ENCODE measurements around the gene COL26A1. TPM values are rescaled to one million over a fixed set of nuclear protein-coding genes. Genes with fewer than 3 reads are reported as not detected.

Gene COL26A1
- total RNA-seq, 2 experiments from 2014 or later: not detected

DNA sequence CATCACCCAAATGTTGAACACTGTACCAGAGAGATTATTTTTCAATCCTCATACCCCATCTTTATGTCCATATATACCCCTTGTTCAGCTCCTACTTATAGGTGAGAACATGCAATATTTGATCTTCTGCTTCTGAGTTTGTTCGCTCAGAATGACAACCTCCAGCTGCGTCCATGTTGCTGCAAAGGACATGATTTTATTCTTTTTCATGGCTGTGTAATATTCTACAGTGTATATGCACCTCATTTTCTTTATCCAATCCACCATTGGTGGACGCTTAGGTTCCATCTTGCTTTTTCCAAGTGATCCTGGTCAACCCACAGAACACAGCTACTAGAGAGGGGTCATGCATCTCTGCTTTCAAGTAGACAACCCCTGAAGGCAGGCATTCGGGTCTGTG is 166.9 kb downstream of the COL26A1 start:
- no peaks in the 10 kb centered on the region for H3K36me3 ChIP-seq (ENCODE audit: insufficient read depth, low read length)
- Mint-ChIP-seq H3K4me3 (no peak overlapping the region), H3K27ac (no peak overlapping the region), H3K27me3 (no peaks in the 10 kb centered on the region), H3K4me1 (ENCODE audit: low read depth) (no peaks in the 10 kb centered on the region), H3K36me3 (ENCODE audit: low read depth) (no peaks in the 10 kb centered on the region), H3K9me3 (no peaks in the 10 kb centered on the region)
- POLR2A ChIA-PET: no interaction called here
- no peaks in the 10 kb centered on the region for H3K4me1 ChIP-seq (ENCODE audit: insufficient read depth, low read length)
- TF ChIP-seq, protein P1, sequence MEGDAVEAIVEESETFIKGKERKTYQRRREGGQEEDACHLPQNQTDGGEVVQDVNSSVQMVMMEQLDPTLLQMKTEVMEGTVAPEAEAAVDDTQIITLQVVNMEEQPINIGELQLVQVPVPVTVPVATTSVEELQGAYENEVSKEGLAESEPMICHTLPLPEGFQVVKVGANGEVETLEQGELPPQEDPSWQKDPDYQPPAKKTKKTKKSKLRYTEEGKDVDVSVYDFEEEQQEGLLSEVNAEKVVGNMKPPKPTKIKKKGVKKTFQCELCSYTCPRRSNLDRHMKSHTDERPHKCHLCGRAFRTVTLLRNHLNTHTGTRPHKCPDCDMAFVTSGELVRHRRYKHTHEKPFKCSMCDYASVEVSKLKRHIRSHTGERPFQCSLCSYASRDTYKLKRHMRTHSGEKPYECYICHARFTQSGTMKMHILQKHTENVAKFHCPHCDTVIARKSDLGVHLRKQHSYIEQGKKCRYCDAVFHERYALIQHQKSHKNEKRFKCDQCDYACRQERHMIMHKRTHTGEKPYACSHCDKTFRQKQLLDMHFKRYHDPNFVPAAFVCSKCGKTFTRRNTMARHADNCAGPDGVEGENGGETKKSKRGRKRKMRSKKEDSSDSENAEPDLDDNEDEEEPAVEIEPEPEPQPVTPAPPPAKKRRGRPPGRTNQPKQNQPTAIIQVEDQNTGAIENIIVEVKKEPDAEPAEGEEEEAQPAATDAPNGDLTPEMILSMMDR (IDR thresholded peaks at IDR 0.05): no peak
- CTCF ChIA-PET: no interaction called here
- intact Hi-C loops (cut with DNase I, micrococcal nuclease): no loop called here
- no peak overlapping the region for H3K27ac ChIP-seq (ENCODE audit: low read depth in 1 of 2, low read length in 2 of 2)
- no peaks in the 10 kb centered on the region for H3K9me3 ChIP-seq (ENCODE audit: control insufficient read depth in 1 of 2, insufficient read depth in 1 of 2, low read length in 2 of 2)
- H3K4me3 ChIP-seq (ENCODE audit: low read length): no peak overlapping the region
- peaks cover 2 to 7% of the 10 kb centered on the region in 2 experiments for H3K27me3 ChIP-seq (ENCODE audit: control insufficient read depth in 1 of 2, insufficient read depth in 2 of 2, low read length in 2 of 2)
- ATAC-seq (ENCODE audit: poor library complexity) (no peak), DNase-seq (no peak)

DNA sequence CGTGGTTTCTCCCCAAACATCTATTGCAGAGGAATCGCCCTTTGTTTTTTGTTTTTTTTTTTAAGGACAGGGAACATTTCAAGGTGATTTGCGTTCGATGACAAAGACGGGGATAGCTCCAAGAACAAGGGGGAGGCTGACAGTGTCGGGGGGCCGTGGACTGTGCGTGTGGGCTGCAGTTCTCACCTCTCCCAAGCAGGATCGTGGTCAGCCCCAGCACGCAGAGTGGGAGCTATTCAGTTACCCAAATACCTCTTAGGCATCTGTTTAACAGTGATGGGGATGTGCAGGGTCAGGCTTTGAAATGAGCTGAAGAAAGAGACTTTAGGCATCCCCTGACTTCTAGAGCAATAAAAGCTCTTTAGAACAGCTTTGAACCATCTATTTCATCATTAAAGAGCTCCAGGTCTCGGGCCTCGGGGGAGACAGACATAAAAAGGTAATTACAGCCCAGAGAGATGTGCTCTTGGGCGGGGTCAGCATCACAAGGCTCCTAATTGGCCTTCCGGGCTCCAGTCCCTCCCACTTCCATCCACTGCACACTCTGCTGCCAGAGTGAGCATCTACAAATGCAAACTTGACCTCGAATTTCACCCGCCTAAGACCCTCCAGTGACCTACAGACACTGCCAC is 169.2 kb downstream of the COL26A1 start:
- Histone ChIP-seq H3K27me3 (ENCODE audit: control insufficient read depth in 1 of 2, insufficient read depth in 2 of 2, low read length in 2 of 2) (peaks cover 2 to 7% of the 10 kb centered on the region in 2 experiments), H3K9me3 (ENCODE audit: control insufficient read depth in 1 of 2, insufficient read depth in 1 of 2, low read length in 2 of 2) (peaks cover 0 to 7% of the 10 kb centered on the region in 2 experiments), H3K27ac (ENCODE audit: low read depth in 1 of 2, low read length in 2 of 2) (no peak overlapping the region), H3K4me3 (ENCODE audit: low read length) (no peak overlapping the region), H3K36me3 (ENCODE audit: insufficient read depth, low read length) (no peaks in the 10 kb centered on the region), H3K4me1 (ENCODE audit: insufficient read depth, low read length) (no peaks in the 10 kb centered on the region)
- CTCF ChIA-PET: no interaction called here
- Mint-ChIP-seq H3K27me3 (no peaks in the 10 kb centered on the region), H3K9me3 (no peaks in the 10 kb centered on the region), H3K4me3 (no peak overlapping the region), H3K27ac (no peak overlapping the region), H3K36me3 (ENCODE audit: low read depth) (no peaks in the 10 kb centered on the region), H3K4me1 (ENCODE audit: low read depth) (no peaks in the 10 kb centered on the region)
- DNase-seq: no peak
- intact Hi-C loops (cut with DNase I, micrococcal nuclease): no loop called here
- POLR2A ChIA-PET: no interaction called here
- TF ChIP-seq, protein P1 (IDR thresholded peaks at IDR 0.05): no peak
- ATAC-seq (ENCODE audit: poor library complexity): no peak

- ChIA-PET POLR2A (no interaction called here), CTCF (no interaction called here)
- Mint-ChIP-seq H3K4me3 (no peak overlapping the region), H3K27me3 (no peaks in the 10 kb centered on the region), H3K27ac (no peak overlapping the region), H3K9me3 (no peaks in the 10 kb centered on the region), H3K4me1 (ENCODE audit: low read depth) (no peaks in the 10 kb centered on the region), H3K36me3 (ENCODE audit: low read depth) (no peaks in the 10 kb centered on the region)
- ATAC-seq (ENCODE audit: poor library complexity): no peak
- no peak for DNase-seq
- peaks cover 0 to 11% of the 10 kb centered on the region in 2 experiments for H3K9me3 ChIP-seq (ENCODE audit: control insufficient read depth in 1 of 2, insufficient read depth in 1 of 2, low read length in 2 of 2)
- no peaks in the 10 kb centered on the region for H3K36me3 ChIP-seq (ENCODE audit: insufficient read depth, low read length)
- H3K4me1 ChIP-seq (ENCODE audit: insufficient read depth, low read length): no peaks in the 10 kb centered on the region
- H3K4me3 ChIP-seq (ENCODE audit: low read length): no peak overlapping the region
- H3K27ac ChIP-seq (ENCODE audit: low read depth in 1 of 2, low read length in 2 of 2): no peak overlapping the region
- intact Hi-C loops (cut with DNase I, micrococcal nuclease): no loop called here
- peaks cover 2 to 7% of the 10 kb centered on the region in 2 experiments for H3K27me3 ChIP-seq (ENCODE audit: control insufficient read depth in 1 of 2, insufficient read depth in 2 of 2, low read length in 2 of 2)
- TF ChIP-seq, protein P1 (IDR thresholded peaks at IDR 0.05): no peak
Measured at GRCh38 chr7:101532400-101533102, 169.9 kb downstream of the COL26A1 start.
